Measurements from ENCODE around the gene ZCCHC7. TPM values are rescaled to one million over a fixed set of nuclear protein-coding genes. Genes with fewer than 3 reads are reported as not detected.
"Not testable (repeated sequence)": the region's sequence is repeated elsewhere in the genome, so short reads cannot be mapped to it uniquely, and the experiment has no call there.

Gene ZCCHC7
- total RNA-seq, 1 donor from 2014 or later = 20.4 TPM

DNA sequence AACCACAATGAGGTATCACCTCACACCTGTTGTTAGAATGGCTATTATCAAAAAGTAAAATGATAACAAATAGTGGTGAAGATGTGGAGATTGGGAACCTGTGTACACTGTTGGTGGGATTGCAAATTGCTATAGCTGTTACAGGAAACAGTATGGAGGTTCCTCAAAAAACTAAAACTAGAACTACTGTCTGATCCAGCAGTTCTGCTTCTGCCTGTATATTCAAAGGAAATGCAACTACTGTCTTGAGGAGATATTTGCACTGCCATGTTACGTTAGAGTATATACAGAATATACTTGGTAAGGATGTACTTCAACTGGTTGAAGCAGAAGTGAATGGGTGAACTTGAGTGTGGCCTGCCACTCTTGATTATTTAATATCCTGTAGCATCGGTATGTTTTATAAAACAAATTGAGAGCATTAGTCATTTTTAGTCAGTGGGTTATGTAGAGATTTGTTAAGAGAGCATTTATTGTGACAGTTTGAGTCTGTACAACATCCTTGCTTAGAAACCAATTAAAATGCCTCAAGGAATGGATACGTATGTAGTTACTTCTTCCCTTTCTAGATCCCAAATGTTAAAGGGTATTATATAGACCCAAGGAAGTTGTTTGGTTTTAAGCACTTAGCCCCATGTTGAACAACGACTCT lies 37.5 kb downstream of the ZCCHC7 start:
- no peak overlapping the region for H3K27ac ChIP-seq
- no peaks in the 10 kb centered on the region for H3K4me1 ChIP-seq
- no peak overlapping the region for H3K4me3 ChIP-seq
- ATAC-seq (no peak), DNase-seq (no peak)
- no peak for TF ChIP-seq CTCF (IDR thresholded peaks at IDR 0.05)
- peaks cover 12% of the 10 kb centered on the region for H3K36me3 ChIP-seq
- H3K9me3 ChIP-seq = no peaks in the 10 kb centered on the region
- no peaks in the 10 kb centered on the region for H3K27me3 ChIP-seq (ENCODE audit: low read depth)
- intact Hi-C loops (cut with DNase I) = no loop called here

DNA sequence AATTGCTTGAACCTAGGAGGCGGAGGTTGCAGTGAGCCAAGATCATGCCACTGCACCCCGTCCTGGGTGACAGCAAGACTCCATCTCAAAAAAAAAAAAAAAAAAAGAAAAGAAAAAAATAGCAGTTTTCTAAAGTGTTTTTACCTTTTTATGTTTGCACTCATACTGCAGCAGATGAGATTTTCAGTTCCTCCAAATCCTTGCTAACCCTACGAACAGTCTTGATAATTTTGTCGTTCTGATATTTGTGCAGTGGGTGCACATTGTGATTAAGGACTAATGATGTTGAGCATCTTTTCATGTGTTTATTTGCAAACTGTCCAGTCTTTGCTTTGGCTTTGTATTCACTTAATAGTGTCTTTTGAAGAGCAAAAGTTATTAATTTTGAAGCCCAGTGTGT lies 42.9 kb downstream of the ZCCHC7 start:
- Histone ChIP-seq H3K4me1 (no peaks in the 10 kb centered on the region), H3K4me3 (no peak overlapping the region), H3K27me3 (ENCODE audit: low read depth) (no peaks in the 10 kb centered on the region), H3K27ac (no peak overlapping the region), H3K36me3 (no peaks in the 10 kb centered on the region), H3K9me3 (no peaks in the 10 kb centered on the region)
- DNase-seq (no peak), ATAC-seq (no peak)
- no peak for TF ChIP-seq CTCF (IDR thresholded peaks at IDR 0.05)
- intact Hi-C loops (cut with DNase I) = no loop called here

GRCh38 chr9:37164335-37164734 lies 44.0 kb downstream of the ZCCHC7 start:
- intact Hi-C loops (cut with DNase I); H3K27me3 ChIP-seq (ENCODE audit: low read depth); H3K36me3 ChIP-seq; H3K4me3 ChIP-seq; DNase-seq; ATAC-seq; H3K27ac ChIP-seq; H3K4me1 ChIP-seq; H3K9me3 ChIP-seq: not testable (repeated sequence)

DNA sequence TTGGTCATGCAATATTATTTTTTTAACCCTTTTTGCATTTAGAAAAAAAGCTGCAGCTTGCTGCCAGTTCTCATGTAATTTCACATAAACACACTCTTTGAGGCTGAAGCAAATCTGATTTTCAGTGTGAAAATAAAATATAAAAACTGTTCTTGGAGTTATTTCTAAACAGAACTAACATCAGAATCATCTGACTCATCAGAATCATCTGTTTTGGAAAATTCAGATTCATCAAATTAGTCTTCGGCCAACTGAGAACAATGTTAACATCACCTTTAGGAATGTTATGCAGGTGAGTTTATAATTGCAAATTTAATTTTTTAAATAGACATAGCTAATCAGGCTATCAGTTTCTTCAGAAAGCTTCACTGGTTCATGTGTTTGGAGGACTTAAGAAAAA lies 45.3 kb downstream of the ZCCHC7 start:
- H3K4me1 ChIP-seq = no peaks in the 10 kb centered on the region
- DNase-seq = no peak
- H3K27me3 ChIP-seq (ENCODE audit: low read depth) = no peaks in the 10 kb centered on the region
- no peak for ATAC-seq
- no peak for TF ChIP-seq CTCF (IDR thresholded peaks at IDR 0.05)
- H3K4me3 ChIP-seq = no peak overlapping the region
- H3K27ac ChIP-seq = no peak overlapping the region
- no peaks in the 10 kb centered on the region for H3K9me3 ChIP-seq
- intact Hi-C loops (cut with DNase I) = no loop called here
- no peaks in the 10 kb centered on the region for H3K36me3 ChIP-seq

DNA sequence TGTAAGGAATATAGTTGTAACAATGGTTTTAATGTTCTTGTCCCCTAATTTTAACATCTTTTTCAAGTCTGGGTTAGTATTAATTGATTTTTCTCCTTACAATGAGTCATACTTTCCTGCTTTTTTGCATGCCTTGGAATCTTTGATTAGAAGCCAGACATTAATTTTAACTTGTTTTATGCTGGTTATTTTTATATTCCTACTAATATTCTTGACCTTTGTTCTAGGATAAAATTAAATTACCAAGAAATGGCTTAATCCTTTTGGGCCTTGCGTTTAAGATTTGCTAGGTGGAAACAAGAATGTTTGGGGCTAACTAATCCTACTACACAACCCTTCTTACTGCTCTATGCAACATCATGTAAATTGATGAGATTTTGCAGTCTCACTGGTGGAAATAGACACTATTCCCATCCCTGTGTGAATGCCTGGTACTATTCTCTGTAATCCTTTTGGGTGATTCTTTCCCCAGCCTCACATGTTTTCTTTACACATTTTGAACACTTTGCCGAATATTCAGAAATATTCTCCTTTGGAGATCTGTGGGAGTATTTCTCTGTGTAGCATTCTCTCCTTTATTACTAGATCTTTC lies 47.2 kb downstream of the ZCCHC7 start:
- DNase-seq = no peak
- H3K4me3 ChIP-seq = no peak overlapping the region
- H3K27ac ChIP-seq = no peak overlapping the region
- no peaks in the 10 kb centered on the region for H3K4me1 ChIP-seq
- ATAC-seq = no peak
- no peak for TF ChIP-seq CTCF (IDR thresholded peaks at IDR 0.05)
- H3K36me3 ChIP-seq = no peaks in the 10 kb centered on the region
- intact Hi-C loops (cut with DNase I) = no loop called here
- no peaks in the 10 kb centered on the region for H3K27me3 ChIP-seq (ENCODE audit: low read depth)
- H3K9me3 ChIP-seq = no peaks in the 10 kb centered on the region

GRCh38 chr9:37172557-37172956 lies 52.2 kb downstream of the ZCCHC7 start:
- no peak for DNase-seq

More at GRCh38 chr9:37172557-37172956, 52.2 kb downstream of the ZCCHC7 start:
- intact Hi-C loops (cut with DNase I) = no loop called here
- no peak for TF ChIP-seq CTCF (IDR thresholded peaks at IDR 0.05)
- no peak for ATAC-seq
- no peaks in the 10 kb centered on the region for H3K9me3 ChIP-seq
- H3K36me3 ChIP-seq = no peaks in the 10 kb centered on the region
- no peak overlapping the region for H3K4me3 ChIP-seq
- no peaks in the 10 kb centered on the region for H3K27me3 ChIP-seq (ENCODE audit: low read depth)
- H3K27ac ChIP-seq = no peak overlapping the region
- H3K4me1 ChIP-seq = no peaks in the 10 kb centered on the region

Measured in lower lobe of right lung (tissue), 2 donors.